Endothelial cell of umbilical vein (primary cell): ENCODE measurements around the gene CHRNA5. TPM values are rescaled to one million over a fixed set of nuclear protein-coding genes. Genes with fewer than 3 reads are reported as not detected.

Source experiments
- BruUV-seq: library from RNA; stranded (reverse); fragments of 400-500 nt; replicated peaks from 2 replicates; lab custom pipeline; 2021; lab: Mats Ljungman, UMichigan
- CTCF ChIA-PET: fragments of 300-600, 350-600 bp; sonication (Branson Sonifier 250); formaldehyde crosslinking; loops from one replicate; lab custom pipeline; 2021; ENCODE audit warnings: antibody characterized with exemption, inconsistent platforms; lab: Charles Lee
- POLR2A ChIA-PET: fragments of 300-600, 350-600 bp; sonication (Branson Sonifier 250); formaldehyde crosslinking; loops from one replicate; lab custom pipeline; 2021; ENCODE audit warnings: antibody characterized with exemption, inconsistent platforms; lab: Charles Lee
- DNase-seq: peaks from one replicate; pipeline ENCODE4 v3.0.0-alpha.2; 2011; ENCODE audit warnings: low read depth, low spot score
- FAIRE-seq: peaks from 2 replicates; lab custom pipeline; 2011; peaks lifted over from hg19 to GRCh38; lab: Jason Lieb, UNC
- H2AFZ ChIP-seq: 2 replicates; pipeline ENCODE4 v1.6.0; 2012; ENCODE audit warnings: low read depth, low read length, control low read depth, inconsistent platforms
- H3K27ac ChIP-seq: 2 replicates; pipeline ENCODE4 v1.5.1; 2011; ENCODE audit warnings: low read depth, mild to moderate bottlenecking, control low read depth, low read length, moderate library complexity; ENCODE audit not compliant: insufficient read depth
- H3K27me3 ChIP-seq, 2 experiments: 2 replicates each; pipeline versions ENCODE4 v1.6.0 to v1.6.1; 2011; ENCODE audit warnings: low read length in 2 of 2, mixed read lengths in 1 of 2; ENCODE audit not compliant: control insufficient read depth in 2 of 2, insufficient read depth in 2 of 2
- H3K36me3 ChIP-seq, 2 experiments: 2 replicates in 1 of 2; 3 replicates in 1 of 2; pipeline ENCODE4 v1.5.1; 2011; ENCODE audit warnings: low read length in 2 of 2, mild to moderate bottlenecking in 1 of 2, moderate library complexity in 1 of 2; ENCODE audit not compliant: control insufficient read depth in 2 of 2, insufficient read depth in 2 of 2; ENCODE audit errors: extremely low read depth in 1 of 2
- H3K4me1 ChIP-seq: 3 replicates; pipeline ENCODE4 v1.5.1; 2011; ENCODE audit warnings: mild to moderate bottlenecking, low read length; ENCODE audit not compliant: control insufficient read depth, insufficient read depth; ENCODE audit errors: extremely low read depth
- H3K4me2 ChIP-seq: 2 replicates; pipeline ENCODE4 v1.6.1; 2011; ENCODE audit warnings: low read length, control low read depth, mixed read lengths; ENCODE audit not compliant: insufficient read depth
- H3K4me3 ChIP-seq, 3 experiments: fragments of 200-600 bp in 1 of 3; sonication (generic), shearing (Covaris generic) in 1 of 3; replicated peaks in 1 of 3; 2 replicates each; pipeline ENCODE4 v1.5.1; 2011 to 2016; ENCODE audit warnings: control low read depth in 3 of 3, low read length in 3 of 3, mild to moderate bottlenecking in 2 of 3, inconsistent platforms in 1 of 3, low read depth in 1 of 3, moderate library complexity in 1 of 3; ENCODE audit not compliant: insufficient read depth in 1 of 3
- H3K79me2 ChIP-seq: 2 replicates; pipeline ENCODE4 v1.6.0; 2012; ENCODE audit warnings: low read length, inconsistent platforms; ENCODE audit not compliant: control insufficient read depth, insufficient read depth
- H3K9ac ChIP-seq: replicated peaks from 2 replicates; pipeline ENCODE3; 2011; ENCODE audit warnings: low read length, control low read depth; ENCODE audit not compliant: insufficient read depth; ENCODE audit errors: extremely low read depth
- H3K9me1 ChIP-seq: replicated peaks from 3 replicates; pipeline ENCODE4 v1.6.0; 2011; ENCODE audit warnings: mild to moderate bottlenecking, low read length; ENCODE audit not compliant: control insufficient read depth, insufficient read depth; ENCODE audit errors: extremely low read depth
- H3K9me3 ChIP-seq: replicated peaks from 2 replicates; pipeline ENCODE4 v1.5.1; 2012; ENCODE audit warnings: low read length, inconsistent platforms; ENCODE audit not compliant: control insufficient read depth, insufficient read depth
- H4K20me1 ChIP-seq: replicated peaks from 2 replicates; pipeline ENCODE3; 2011; ENCODE audit warnings: mild to moderate bottlenecking, low read length; ENCODE audit not compliant: control insufficient read depth, insufficient read depth; ENCODE audit errors: extremely low read depth
- EZH2 ChIP-seq: IDR thresholded peaks from 2 replicates; pipeline ENCODE4 v1.6.1; 2012; ENCODE audit warnings: borderline replicate concordance, low read depth, mild to moderate bottlenecking, moderate library complexity, low read length, inconsistent platforms; ENCODE audit not compliant: severe bottlenecking
- FOS ChIP-seq: IDR thresholded peaks from 2 replicates; pipeline ENCODE4 v1.6.1; 2011; ENCODE audit warnings: mild to moderate bottlenecking, low read length, moderate library complexity, borderline replicate concordance; ENCODE audit not compliant: insufficient read depth
- GATA2 ChIP-seq: IDR thresholded peaks from 2 replicates; pipeline ENCODE4 v1.7.0; 2011; ENCODE audit warnings: low read depth, mild to moderate bottlenecking, moderate library complexity, mixed read lengths, low read length; ENCODE audit not compliant: insufficient read length, insufficient read depth
- JUN ChIP-seq: IDR thresholded peaks from 2 replicates; pipeline ENCODE4 v1.6.1; 2011; ENCODE audit warnings: borderline replicate concordance, low read depth; ENCODE audit not compliant: insufficient read length, insufficient read depth
- MYC ChIP-seq: IDR thresholded peaks from one replicate; pipeline ENCODE4 v1.6.1; 2011; ENCODE audit warnings: mild to moderate bottlenecking, low read depth, low read length
- POLR2A ChIP-seq: IDR thresholded peaks from 2 replicates; pipeline ENCODE4 v1.6.1; 2012; ENCODE audit warnings: low read depth, mild to moderate bottlenecking, control low read depth, low read length
- POLR2AphosphoS5 ChIP-seq: IDR thresholded peaks from 2 replicates; pipeline ENCODE4 v1.6.1; 2012; ENCODE audit warnings: low read depth, mild to moderate bottlenecking, control low read depth, low read length, moderate library complexity; ENCODE audit not compliant: insufficient read depth
- dilution Hi-C: fragments of 300-500 bp; cut with MboI; formaldehyde crosslinking; loops from one replicate; pipeline ENCODE4 v1.15.0; 2019; ENCODE audit warnings: low sequenced_read_pairs; ENCODE audit not compliant: extremely low pct_ligation_motif_present
- intact Hi-C: fragments of 100-400 bp; cut with micrococcal nuclease; formaldehyde crosslinking; loops from one replicate; pipeline ENCODE4 v1.10.0; 2022
- polyA plus RNA-seq, 4 experiments: library from polyadenylated mRNA; depleted of rRNA in 3 of 4; stranded (reverse) in 3 of 4; unstranded in 1 of 4; fragments of >200 nt; gene quantifications; 2 replicates each; pipeline versions ENCODE4 v1.2.1 to v1.2.3, GENCODE V29; 2011 to 2012; ENCODE audit warnings: missing spikeins in 1 of 4
- total RNA-seq: library from RNA; stranded (reverse); gene quantifications from 2 replicates; pipeline ENCODE4 v1.2.3, GENCODE V29; 2021
- TF ChIP-seq, protein P1 (sequence below): IDR thresholded peaks from 2 replicates; pipeline ENCODE4 v1.6.1; 2011; ENCODE audit not compliant: insufficient read depth, insufficient read length
- TF ChIP-seq, protein P2 (sequence below), 2 donors: IDR thresholded peaks; 1 replicate in 1 of 2; 2 replicates in 1 of 2; pipeline ENCODE4 v1.5.1; 2011; ENCODE audit warnings: low read length in 2 of 2, mild to moderate bottlenecking in 2 of 2, moderate library complexity in 2 of 2, control low read depth in 1 of 2, inconsistent platforms in 1 of 2, low read depth in 1 of 2; ENCODE audit not compliant: insufficient read depth in 1 of 2; ENCODE audit errors: extremely low read depth in 1 of 2

The CHRNA5 gene
- total and polyA plus RNA-seq, 2 donors (not counting 3 experiments of a cell fraction or from before 2014, with no cell fraction given): 6.4 to 12.7 TPM

DNA sequence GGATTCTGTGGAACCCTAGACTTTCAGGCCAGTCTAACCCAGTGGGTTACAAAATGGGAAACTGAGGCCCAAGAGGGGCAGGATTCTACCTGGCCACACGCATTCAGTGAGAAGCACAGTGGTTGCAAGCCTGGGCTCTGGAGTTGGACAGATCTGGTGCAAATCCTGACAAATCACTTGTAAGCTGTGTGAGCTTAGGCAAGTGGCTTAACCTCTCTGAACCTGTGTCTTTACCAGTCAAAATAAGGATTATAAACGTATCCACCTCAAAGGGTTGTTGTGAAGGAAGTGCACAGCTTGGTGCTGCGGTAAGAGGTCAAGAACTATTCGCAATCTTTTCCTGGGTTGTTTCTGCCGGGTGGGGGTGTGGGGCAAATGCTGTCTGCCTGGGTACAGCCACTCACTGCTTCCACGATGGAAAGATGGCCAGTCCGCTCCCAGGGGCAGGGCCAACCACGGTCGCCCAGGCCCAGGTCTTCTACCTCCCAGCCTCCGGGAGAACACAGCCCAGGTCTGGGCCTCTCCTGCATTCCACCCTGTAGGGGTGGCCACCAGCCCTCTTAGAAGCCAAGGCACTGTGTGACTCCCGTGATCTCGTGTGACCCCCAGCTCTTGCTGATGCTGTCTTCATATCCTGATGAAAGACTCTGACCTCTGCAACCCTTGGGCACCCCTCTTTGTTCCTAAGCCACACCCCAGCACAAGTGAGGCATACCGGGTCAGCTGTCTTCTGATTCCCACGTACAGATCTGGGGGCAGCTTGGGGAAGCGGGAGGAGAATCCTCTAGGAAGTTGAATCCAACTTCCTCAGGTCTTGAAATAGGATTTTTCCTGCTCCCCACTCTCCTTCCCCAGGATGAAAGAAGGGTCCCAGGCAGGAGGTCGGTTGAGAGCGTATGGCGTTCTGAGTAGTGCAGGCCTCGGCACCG is 54.0 kb downstream of the CHRNA5 start:
- BruUV-seq: no TSS peak
- TF ChIP-seq GATA2: no peak
- no peak for TF ChIP-seq JUN
- Histone ChIP-seq H4K20me1 (no peaks in the 10 kb centered on the region), H3K9ac (no peak overlapping the region), H3K9me1 (no peaks in the 10 kb centered on the region), H3K27ac (no peak overlapping the region), H2AFZ (no peak overlapping the region), H3K9me3 (no peaks in the 10 kb centered on the region), H3K4me3 (no peak overlapping the region), H3K4me2 (no peak overlapping the region), H3K79me2 (no peaks in the 10 kb centered on the region), H3K36me3 (no peaks in the 10 kb centered on the region), H3K4me1 (no peaks in the 10 kb centered on the region), H3K27me3 (peaks cover 30 to 46% of the 10 kb centered on the region in 2 experiments)
- POLR2A ChIA-PET: no interaction called here
- dilution Hi-C loops (no loop called here), intact Hi-C loops (loop anchor here (5.0 kb wide), 1 partner anchor 312 kb away; no protein-coding TSS in a partner anchor)
- no peak for FAIRE-seq
- CTCF ChIA-PET: interaction anchor here (0.6 to 4.0 kb wide), 7 partner anchors 11 to 132 kb away, joined by 3 to 23 read pairs (median 5); no protein-coding TSS in a partner anchor
- DNase-seq: no peak

DNA sequence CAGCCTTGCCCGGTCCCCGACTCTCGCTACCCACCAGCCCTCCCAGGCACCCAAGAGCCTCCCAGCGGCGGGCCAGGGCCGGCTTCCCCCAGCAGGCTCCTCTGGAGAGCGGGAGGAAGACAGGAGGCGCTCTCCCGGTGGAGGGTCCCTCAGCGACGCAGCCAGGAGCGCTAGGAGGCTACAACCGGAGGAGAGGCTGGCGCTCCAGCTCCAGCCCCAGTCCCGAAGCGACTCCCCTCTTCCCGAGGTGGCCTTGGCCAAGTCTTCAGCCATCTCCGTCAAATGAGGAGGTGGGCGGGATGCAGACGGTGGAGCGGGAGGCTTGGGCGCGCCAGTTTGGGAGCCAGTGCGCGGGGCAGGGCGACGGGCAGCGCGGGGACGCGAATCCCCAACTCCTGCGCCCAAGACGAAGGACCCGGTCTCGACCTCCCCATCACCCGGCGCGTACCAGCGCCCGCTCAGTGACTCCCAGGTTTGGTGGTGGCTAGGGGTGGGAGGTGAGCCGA is 54.8 kb downstream of the CHRNA5 start:
- no peak for FAIRE-seq
- POLR2A ChIA-PET: no interaction called here
- no peaks in the 10 kb centered on the region for H3K4me1 ChIP-seq
- peak overlapping the region; percentile 53 for H2AFZ ChIP-seq
- DNase-seq: no peak
- BruUV-seq: no TSS peak
- H3K9me3 ChIP-seq: no peaks in the 10 kb centered on the region
- CTCF ChIA-PET: interaction anchor here (0.6 to 4.0 kb wide), 6 partner anchors 11 to 131 kb away, joined by 3 to 23 read pairs (median 4); no protein-coding TSS in a partner anchor
- dilution Hi-C loops: no loop called here
- H3K4me3 ChIP-seq: peak overlapping the region in 1 of 3 experiments; percentile 5
- no peaks in the 10 kb centered on the region for H3K79me2 ChIP-seq
- no peak overlapping the region for H3K4me2 ChIP-seq
- TF ChIP-seq MYC (no peak), FOS (no peak), POLR2AphosphoS5 (no peak), EZH2 (peak; percentile 89), GATA2 (no peak), POLR2A (no peak), JUN (no peak)
- TF ChIP-seq, protein P1, sequence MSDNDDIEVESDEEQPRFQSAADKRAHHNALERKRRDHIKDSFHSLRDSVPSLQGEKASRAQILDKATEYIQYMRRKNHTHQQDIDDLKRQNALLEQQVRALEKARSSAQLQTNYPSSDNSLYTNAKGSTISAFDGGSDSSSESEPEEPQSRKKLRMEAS: no peak
- TF ChIP-seq, protein P2, sequence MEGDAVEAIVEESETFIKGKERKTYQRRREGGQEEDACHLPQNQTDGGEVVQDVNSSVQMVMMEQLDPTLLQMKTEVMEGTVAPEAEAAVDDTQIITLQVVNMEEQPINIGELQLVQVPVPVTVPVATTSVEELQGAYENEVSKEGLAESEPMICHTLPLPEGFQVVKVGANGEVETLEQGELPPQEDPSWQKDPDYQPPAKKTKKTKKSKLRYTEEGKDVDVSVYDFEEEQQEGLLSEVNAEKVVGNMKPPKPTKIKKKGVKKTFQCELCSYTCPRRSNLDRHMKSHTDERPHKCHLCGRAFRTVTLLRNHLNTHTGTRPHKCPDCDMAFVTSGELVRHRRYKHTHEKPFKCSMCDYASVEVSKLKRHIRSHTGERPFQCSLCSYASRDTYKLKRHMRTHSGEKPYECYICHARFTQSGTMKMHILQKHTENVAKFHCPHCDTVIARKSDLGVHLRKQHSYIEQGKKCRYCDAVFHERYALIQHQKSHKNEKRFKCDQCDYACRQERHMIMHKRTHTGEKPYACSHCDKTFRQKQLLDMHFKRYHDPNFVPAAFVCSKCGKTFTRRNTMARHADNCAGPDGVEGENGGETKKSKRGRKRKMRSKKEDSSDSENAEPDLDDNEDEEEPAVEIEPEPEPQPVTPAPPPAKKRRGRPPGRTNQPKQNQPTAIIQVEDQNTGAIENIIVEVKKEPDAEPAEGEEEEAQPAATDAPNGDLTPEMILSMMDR (IDR thresholded peaks at IDR 0.05; ENCODE audit: extremely low read depth in 1 of 2, insufficient read depth in 1 of 2, low read depth in 1 of 2, low read length in 2 of 2): peak; percentile 8 to 28
- no peaks in the 10 kb centered on the region for H4K20me1 ChIP-seq
- H3K36me3 ChIP-seq: no peaks in the 10 kb centered on the region
- H3K27ac ChIP-seq: no peak overlapping the region
- intact Hi-C loops: no loop called here
- H3K9ac ChIP-seq: no peak overlapping the region
- H3K27me3 ChIP-seq: peaks cover 30 to 46% of the 10 kb centered on the region in 2 experiments
- no peaks in the 10 kb centered on the region for H3K9me1 ChIP-seq
